Uterus (tissue), 2 donors: ENCODE measurements around the gene MRPL37.

Experiments used
- CTCF ChIP-seq, 4 experiments: fragments of 200-600 bp in 2 of 4; fragments of 450-650 bp in 2 of 4; sonication (generic) in 2 of 4; IDR thresholded peaks; one replicate each; pipeline ENCODE4 v1.5.1; 2016 to 2019; ENCODE audit warnings: antibody characterized with exemption in 4 of 4, mild to moderate bottlenecking in 2 of 4, moderate library complexity in 1 of 4
- POLR2A ChIP-seq, 2 donors: fragments of 450-650 bp; IDR thresholded peaks; one replicate each; pipeline ENCODE4 v1.6.1; 2016; ENCODE audit warnings: antibody characterized with exemption in 2 of 2, mild to moderate bottlenecking in 1 of 2, moderate library complexity in 1 of 2

DNA sequence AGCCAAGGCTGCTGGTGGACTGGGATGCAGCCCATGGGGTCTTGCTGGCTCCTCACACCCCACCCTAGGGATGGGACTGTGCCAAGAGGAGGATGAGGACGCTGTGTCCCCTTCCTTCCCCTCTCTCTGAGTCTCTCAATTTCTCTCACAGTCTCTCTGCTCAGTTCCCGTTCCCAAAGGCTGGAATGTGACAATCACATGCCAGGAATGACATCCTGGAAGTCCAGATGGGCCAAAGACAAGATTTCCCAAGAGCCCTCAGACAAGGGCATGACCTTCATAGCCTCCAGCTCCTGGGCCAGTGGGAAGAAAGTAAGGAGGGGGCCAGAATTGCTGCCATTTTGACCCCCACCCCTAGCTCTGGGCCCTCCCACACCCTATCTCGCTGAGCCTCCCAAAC, 39.6 kb upstream of the MRPL37 start:
- no peak for TF ChIP-seq CTCF (IDR thresholded peaks at IDR 0.05)
- no peak for TF ChIP-seq POLR2A (IDR thresholded peaks at IDR 0.05)
